Tibial artery (tissue), 4 donors: ENCODE measurements around the gene SYNDIG1L.
A peak's percentile ranks its signal among the peaks of the same experiment; 100 is the strongest.

Source experiments
- DNase-seq, 2 donors: peaks; one replicate each; pipeline ENCODE4 v3.0.0-alpha.2; 2019
- H3K27ac ChIP-seq, 2 donors: fragments of 200-600 bp; sonication (generic) in 1 of 2; 1 replicate in 1 of 2; 2 replicates in 1 of 2; pipeline ENCODE4 v1.5.1; 2018 to 2019; ENCODE audit warnings: mild to moderate bottlenecking in 1 of 2
- H3K27me3 ChIP-seq, 2 donors: fragments of 200-600 bp; sonication (generic) in 1 of 2; one replicate each; pipeline versions ENCODE4 v1.5.1 to v1.6.0; 2016 to 2019
- H3K36me3 ChIP-seq, 3 donors: fragments of 200-600 bp; sonication (generic) in 2 of 3; one replicate each; pipeline ENCODE4 v1.5.1; 2016 to 2019; ENCODE audit warnings: mild to moderate bottlenecking in 2 of 3
- H3K4me1 ChIP-seq, 4 donors: fragments of 200-600 bp; sonication (generic) in 2 of 4; 1 replicate in 3 of 4; 2 replicates in 1 of 4; pipeline ENCODE4 v1.5.1; 2016 to 2019
- H3K4me3 ChIP-seq, 2 donors: fragments of 200-600 bp; sonication (generic) in 1 of 2; 1 replicate in 1 of 2; 2 replicates in 1 of 2; pipeline ENCODE4 v1.5.1; 2018 to 2019; ENCODE audit warnings: mild to moderate bottlenecking in 2 of 2
- H3K9me3 ChIP-seq, 3 donors: fragments of 200-600 bp; sonication (generic) in 1 of 3; one replicate each; pipeline ENCODE4 v1.5.1; 2016 to 2019
- intact Hi-C: fragments of 100-400 bp; cut with DNase I; formaldehyde crosslinking; loops from one replicate; pipeline ENCODE4 v1.15.0; 2023; ENCODE audit warnings: low total_unique reads
- TF ChIP-seq, protein P1 (sequence below), 2 experiments: fragments of 200-600 bp in 1 of 2; fragments of 450-650 bp in 1 of 2; IDR thresholded peaks; one replicate each; pipeline ENCODE4 v1.5.1; 2017 to 2019; ENCODE audit warnings: antibody characterized with exemption in 2 of 2, mild to moderate bottlenecking in 1 of 2, moderate library complexity in 1 of 2

Gene SYNDIG1L

DNA sequence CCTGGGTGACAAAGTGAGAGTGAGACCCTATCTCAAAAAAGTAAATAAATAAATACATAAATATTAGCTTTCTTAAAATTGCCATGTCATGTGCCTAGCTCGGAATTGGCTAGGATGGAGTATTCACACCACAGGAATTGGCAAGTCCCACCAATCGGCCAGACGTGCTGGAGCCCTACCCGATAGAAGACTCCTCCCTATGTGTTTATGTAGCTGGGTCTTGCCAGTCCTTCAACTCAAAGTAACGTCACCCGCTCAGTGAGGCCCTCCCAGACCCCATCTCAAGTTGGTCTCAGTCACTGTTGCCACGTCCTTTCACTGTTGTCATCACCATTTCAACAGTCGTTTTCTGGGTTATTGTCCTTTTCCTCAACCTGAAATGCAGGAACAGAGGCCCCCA is 57.6 kb downstream of the SYNDIG1L start:
- Histone ChIP-seq H3K4me3 (no peak overlapping the region), H3K36me3 (no peaks in the 10 kb centered on the region), H3K27me3 (peaks cover 0 to 11% of the 10 kb centered on the region in 2 donors), H3K27ac (no peak overlapping the region), H3K4me1 (no peaks in the 10 kb centered on the region), H3K9me3 (no peaks in the 10 kb centered on the region)
- intact Hi-C loops: loop anchor here (10.0 kb wide), 1 partner anchor 426 kb away; no protein-coding TSS in a partner anchor
- no peak for DNase-seq
- TF ChIP-seq, protein P1, sequence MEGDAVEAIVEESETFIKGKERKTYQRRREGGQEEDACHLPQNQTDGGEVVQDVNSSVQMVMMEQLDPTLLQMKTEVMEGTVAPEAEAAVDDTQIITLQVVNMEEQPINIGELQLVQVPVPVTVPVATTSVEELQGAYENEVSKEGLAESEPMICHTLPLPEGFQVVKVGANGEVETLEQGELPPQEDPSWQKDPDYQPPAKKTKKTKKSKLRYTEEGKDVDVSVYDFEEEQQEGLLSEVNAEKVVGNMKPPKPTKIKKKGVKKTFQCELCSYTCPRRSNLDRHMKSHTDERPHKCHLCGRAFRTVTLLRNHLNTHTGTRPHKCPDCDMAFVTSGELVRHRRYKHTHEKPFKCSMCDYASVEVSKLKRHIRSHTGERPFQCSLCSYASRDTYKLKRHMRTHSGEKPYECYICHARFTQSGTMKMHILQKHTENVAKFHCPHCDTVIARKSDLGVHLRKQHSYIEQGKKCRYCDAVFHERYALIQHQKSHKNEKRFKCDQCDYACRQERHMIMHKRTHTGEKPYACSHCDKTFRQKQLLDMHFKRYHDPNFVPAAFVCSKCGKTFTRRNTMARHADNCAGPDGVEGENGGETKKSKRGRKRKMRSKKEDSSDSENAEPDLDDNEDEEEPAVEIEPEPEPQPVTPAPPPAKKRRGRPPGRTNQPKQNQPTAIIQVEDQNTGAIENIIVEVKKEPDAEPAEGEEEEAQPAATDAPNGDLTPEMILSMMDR (IDR thresholded peaks at IDR 0.05): no peak

DNA sequence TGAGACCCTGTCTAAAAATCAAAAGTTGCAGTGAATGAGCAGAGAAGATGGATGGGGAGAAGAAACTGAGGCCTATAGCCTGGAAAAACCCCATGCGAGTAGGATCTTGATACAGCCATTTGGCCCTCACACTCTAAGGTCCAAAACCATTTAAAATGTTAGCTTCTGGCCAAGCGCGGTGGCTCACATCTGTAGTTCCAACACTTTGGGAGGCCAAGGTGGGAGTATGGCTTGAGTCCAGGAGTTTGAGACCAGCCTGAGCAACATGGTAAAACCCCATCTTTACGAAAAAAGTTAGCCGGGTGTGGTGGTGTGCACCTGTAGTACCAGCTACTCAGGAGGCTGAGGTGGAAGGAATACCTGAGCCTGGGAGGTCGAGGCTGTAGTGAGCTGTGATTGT is 58.0 kb downstream of the SYNDIG1L start:
- Histone ChIP-seq H3K36me3 (no peaks in the 10 kb centered on the region), H3K4me3 (no peak overlapping the region), H3K27ac (no peak overlapping the region), H3K27me3 (peaks cover 0 to 11% of the 10 kb centered on the region in 2 donors), H3K4me1 (no peaks in the 10 kb centered on the region), H3K9me3 (no peaks in the 10 kb centered on the region)
- TF ChIP-seq, protein P1 (IDR thresholded peaks at IDR 0.05): no peak
- DNase-seq: peak in 1 of 2 donors; percentile 39
- intact Hi-C loops: loop anchor here (10.0 kb wide), 1 partner anchor 427 kb away; no protein-coding TSS in a partner anchor

DNA sequence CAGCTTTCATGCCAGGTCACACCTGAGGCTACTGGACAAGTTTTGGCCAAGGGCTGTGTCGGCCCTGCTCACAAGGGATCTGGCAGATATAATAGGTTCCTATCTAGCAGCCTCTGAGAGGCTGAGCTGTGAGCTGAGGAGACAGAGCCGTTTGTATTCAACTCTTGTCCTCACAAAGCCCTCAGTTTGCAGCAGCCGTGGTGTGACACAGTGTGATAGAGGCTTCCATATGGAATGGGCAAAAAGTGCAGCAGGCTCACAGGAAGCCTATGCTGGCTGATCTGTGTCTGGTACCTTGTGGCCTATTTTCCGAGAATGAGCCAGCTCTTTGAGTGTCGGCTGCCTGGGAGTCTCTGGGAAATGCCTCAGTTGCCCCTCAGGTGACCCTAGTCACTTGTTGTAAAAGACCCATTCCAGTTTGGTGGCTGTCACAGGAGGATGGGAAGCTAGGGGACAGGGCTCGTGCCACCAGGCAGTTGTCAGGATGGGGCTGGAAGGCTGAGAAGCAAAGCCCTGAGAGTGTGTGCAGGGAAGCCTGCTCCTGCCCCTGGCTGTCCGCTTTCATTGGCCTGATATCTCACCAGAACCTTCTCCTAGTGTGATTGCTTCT is 61.6 kb downstream of the SYNDIG1L start:
- peak in 1 of 2 donors; percentile 53 for DNase-seq
- intact Hi-C loops: loop anchor here (5.0 to 10.0 kb wide), 3 partner anchors 118 to 430 kb away; partner anchors contain the start of gene LTBP2

DNA sequence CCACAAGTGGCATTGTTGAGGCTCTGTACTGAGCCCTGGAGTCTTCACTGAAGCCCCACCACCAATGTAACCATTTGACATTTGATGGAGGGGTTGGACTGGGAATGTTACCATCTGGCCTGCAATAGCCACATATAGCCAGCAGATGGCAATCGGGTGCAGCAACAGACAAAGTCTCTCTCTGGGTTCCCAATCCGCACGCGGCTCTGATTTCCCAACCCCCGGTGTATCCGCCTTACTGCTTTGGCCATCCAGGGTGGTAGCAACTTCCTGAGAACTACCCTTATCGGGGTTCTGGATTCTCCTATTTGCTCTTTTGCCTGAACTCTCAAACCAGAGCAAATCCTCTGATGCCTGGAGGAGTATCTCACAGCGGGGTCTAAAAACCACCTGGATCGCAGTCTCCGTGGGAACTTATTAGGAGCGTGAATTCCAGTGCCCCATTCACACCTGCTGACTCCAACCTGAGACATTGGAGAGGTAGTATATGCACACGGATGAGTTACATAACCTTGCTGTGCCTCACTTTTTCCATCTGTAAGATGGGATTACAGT is 63.6 kb downstream of the SYNDIG1L start:
- peaks cover 0 to 26% of the 10 kb centered on the region in 2 donors for H3K27me3 ChIP-seq
- DNase-seq: peak; percentile 88
- H3K4me3 ChIP-seq: no peak overlapping the region
- H3K27ac ChIP-seq: no peak overlapping the region
- no peaks in the 10 kb centered on the region for H3K4me1 ChIP-seq
- no peaks in the 10 kb centered on the region for H3K36me3 ChIP-seq
- intact Hi-C loops: loop anchor here (5.0 to 10.0 kb wide), 3 partner anchors 120 to 432 kb away; partner anchors contain the start of gene LTBP2
- TF ChIP-seq, protein P1 (IDR thresholded peaks at IDR 0.05): peak; percentile 95 to 96
- no peaks in the 10 kb centered on the region for H3K9me3 ChIP-seq

More for the DNA sequence above, 61.6 kb downstream of the SYNDIG1L start:
- Histone ChIP-seq H3K27me3 (peaks cover 0 to 13% of the 10 kb centered on the region in 2 donors), H3K9me3 (no peaks in the 10 kb centered on the region), H3K4me1 (no peaks in the 10 kb centered on the region), H3K4me3 (no peak overlapping the region), H3K27ac (no peak overlapping the region), H3K36me3 (no peaks in the 10 kb centered on the region)
- TF ChIP-seq, protein P1 (IDR thresholded peaks at IDR 0.05): no peak

DNA sequence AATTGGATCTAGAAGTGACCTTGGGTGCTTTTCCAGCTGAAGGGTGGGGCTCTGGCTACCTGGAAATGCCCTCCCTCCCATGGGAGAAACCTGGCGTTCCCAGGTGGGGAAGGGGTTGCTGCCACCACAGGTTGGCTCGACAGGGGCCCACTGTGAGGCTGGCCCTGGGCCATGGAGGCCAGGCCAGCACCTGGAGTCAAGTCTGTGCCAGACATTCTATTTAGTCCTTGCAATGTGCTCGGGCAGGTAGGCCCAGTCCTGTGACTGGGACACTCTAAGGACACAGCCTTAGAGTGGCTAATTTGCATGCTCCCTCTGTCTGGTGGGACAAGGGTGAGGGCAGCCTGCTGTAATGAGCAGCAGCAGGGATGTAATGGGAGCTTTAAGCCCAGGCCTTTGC is 65.8 kb downstream of the SYNDIG1L start:
- H3K4me3 ChIP-seq: no peak overlapping the region

More for the DNA sequence above, 65.8 kb downstream of the SYNDIG1L start:
- TF ChIP-seq, protein P1 (IDR thresholded peaks at IDR 0.05): no peak
- H3K27ac ChIP-seq: no peak overlapping the region
- no peaks in the 10 kb centered on the region for H3K36me3 ChIP-seq
- no peaks in the 10 kb centered on the region for H3K4me1 ChIP-seq
- H3K27me3 ChIP-seq: peaks cover 0 to 26% of the 10 kb centered on the region in 2 donors
- no peaks in the 10 kb centered on the region for H3K9me3 ChIP-seq
- intact Hi-C loops: loop anchor here (5.0 to 10.0 kb wide), 3 partner anchors 122 to 435 kb away; partner anchors contain the start of gene LTBP2
- peak in 1 of 2 donors; percentile 49 for DNase-seq
